Inflammatory macrophage treated with lipopolysaccharide for 1 hour (primary cell): ENCODE results near the gene COX10.
A peak's percentile ranks its signal among the peaks of the same experiment; 100 is the strongest.
"Not testable (repeated sequence)": the region's sequence is repeated elsewhere in the genome, so short reads cannot be mapped to it uniquely, and the experiment has no call there.

Experiments
- DNase-seq, 2 donors: peaks; one replicate each; pipeline ENCODE4 v3.0.0-alpha.2; 2020 to 2022

The COX10 gene

GRCh38 chr17:14211246-14211645, 141.9 kb downstream of the COX10 start:
- no peak for DNase-seq

- peak; percentile 7 to 49 for DNase-seq
These were observed 142.5 kb downstream of the COX10 start for GRCh38 chr17:14211801-14212200.

GRCh38 chr17:14212401-14212800, 143.1 kb downstream of the COX10 start:
- DNase-seq = no peak

GRCh38 chr17:14214271-14214670, 145.0 kb downstream of the COX10 start:
- peak; percentile 15 to 34 for DNase-seq

- DNase-seq = no peak
These were observed 153.3 kb downstream of the COX10 start for GRCh38 chr17:14222611-14223010.

GRCh38 chr17:14225254-14225980, 156.1 kb downstream of the COX10 start:
- DNase-seq = no peak

- DNase-seq = no peak
These were observed 157.7 kb downstream of the COX10 start for GRCh38 chr17:14227052-14227451.

GRCh38 chr17:14228903-14229302, 159.6 kb downstream of the COX10 start:
- no peak for DNase-seq

- DNase-seq = not testable (repeated sequence)
These were observed 161.9 kb downstream of the COX10 start for GRCh38 chr17:14231187-14231586.

GRCh38 chr17:14235047-14235446, 165.7 kb downstream of the COX10 start:
- DNase-seq = not testable (repeated sequence)

- not testable (repeated sequence) for DNase-seq
These were observed 166.7 kb downstream of the COX10 start for GRCh38 chr17:14236032-14236431.

- DNase-seq = not testable (repeated sequence)
These were observed 167.5 kb downstream of the COX10 start, which contains the start of gene CDRT15 for GRCh38 chr17:14236762-14237161. Gene CDRT15, minus strand, starts transcription at chr17:14236862. Its CDS starts 29 bp downstream, at chr17:14236833.

GRCh38 chr17:14239271-14239670, 170.0 kb downstream of the COX10 start:
- not testable (repeated sequence) for DNase-seq

- no peak for DNase-seq
These were observed 175.7 kb downstream of the COX10 start for GRCh38 chr17:14245002-14245401.

GRCh38 chr17:14245629-14246028, 176.3 kb downstream of the COX10 start:
- DNase-seq = no peak
